Measurements from ENCODE around the gene RALB.

GRCh38 chr2:120285056-120285455 lies 32.4 kb downstream of the RALB start:
- TF ChIP-seq POLR2A (IDR thresholded peaks at IDR 0.05): no peak
- TF ChIP-seq CTCF (IDR thresholded peaks at IDR 0.05): no peak
- no peak for TF ChIP-seq POLR2AphosphoS5 (IDR thresholded peaks at IDR 0.05)

Data from stomach (tissue), 4 donors.